HepG2 (cell line): ENCODE results near the gene FBXW10. TPM values are rescaled to one million over a fixed set of nuclear protein-coding genes. Genes with fewer than 3 reads are reported as not detected.
"Not testable (repeated sequence)": the region's sequence is repeated elsewhere in the genome, so short reads cannot be mapped to it uniquely, and the experiment has no call there.

Experiments
- ATAC-seq: fragments of 200-7000 bp; cut with Tn5 transposase; 3 replicates; pipeline ENCODE4 v1.9.1; 2020; ENCODE audit warnings: mild to moderate bottlenecking, moderate library complexity
- Bru-seq: library from RNA; stranded (reverse); fragments of 400-500 nt; gene quantifications from one replicate; lab custom pipeline; 2021; lab: Mats Ljungman, UMichigan
- BruChase-seq, 2 experiments: library from RNA; stranded (reverse); fragments of 400-500 nt; gene quantifications; one replicate each; lab custom pipeline; 2021; lab: Mats Ljungman, UMichigan
- BruUV-seq: library from RNA; stranded (reverse); fragments of 400-500 nt; replicated peaks from 2 replicates; lab custom pipeline; 2021; lab: Mats Ljungman, UMichigan
- CTCF ChIA-PET: fragments of 300-600 bp; formaldehyde crosslinking; extraction: SDS; loops from one replicate; lab custom pipeline; 2021; ENCODE audit warnings: low total read pairs, inconsistent platforms, low intra/inter-chr PET ratio; lab: Yijun Ruan, JAX
- POLR2A ChIA-PET: fragments of 350-600 bp; sonication (Branson Sonifier 250); formaldehyde crosslinking; loops from one replicate; lab custom pipeline; 2020; ENCODE audit warnings: antibody characterized with exemption, inconsistent platforms; lab: Yijun Ruan, JAX
- DNase-seq: peaks from one replicate; pipeline ENCODE4 v3.0.0-alpha.2; 2015; ENCODE audit warnings: low spot score
- FAIRE-seq: peaks from 3 replicates; lab custom pipeline; 2011; peaks lifted over from hg19 to GRCh38; lab: Jason Lieb, UNC
- H2AFZ ChIP-seq: one replicate; pipeline ENCODE4 v1.6.1; 2011; ENCODE audit warnings: low read length, inconsistent platforms
- H3K27ac ChIP-seq: fragments of 300-600 bp; 3 replicates; pipeline ENCODE4 v1.8.0; 2011; ENCODE audit warnings: mixed run types, mild to moderate bottlenecking, mixed read lengths, low read length, inconsistent platforms; ENCODE audit not compliant: insufficient read depth; ENCODE audit errors: extremely low read length
- H3K27me3 ChIP-seq, 2 experiments: fragments of 200-600 bp in 1 of 2; 2 replicates in 1 of 2; 3 replicates in 1 of 2; pipeline versions ENCODE4 v1.6.0 to v1.8.0; 2011; ENCODE audit warnings: low read length in 2 of 2, mild to moderate bottlenecking in 2 of 2, moderate library complexity in 2 of 2, inconsistent platforms in 1 of 2; ENCODE audit not compliant: insufficient read depth in 2 of 2, control insufficient read depth in 1 of 2
- H3K36me3 ChIP-seq, 2 experiments: fragments of 200-600 bp in 1 of 2; replicated peaks in 1 of 2; 2 replicates in 1 of 2; 3 replicates in 1 of 2; pipeline versions ENCODE4 v1.5.1 to v1.8.0; 2011; ENCODE audit warnings: low read length in 2 of 2, inconsistent platforms in 1 of 2; ENCODE audit not compliant: insufficient read depth in 2 of 2, control insufficient read depth in 1 of 2
- H3K4me1 ChIP-seq: 2 replicates; pipeline ENCODE4 v1.5.1; 2012; ENCODE audit warnings: low read length, inconsistent platforms; ENCODE audit not compliant: insufficient read depth
- H3K4me2 ChIP-seq: 2 replicates; pipeline ENCODE4 v1.6.0; 2011; ENCODE audit warnings: low read depth, low read length, inconsistent platforms
- H3K4me3 ChIP-seq, 3 experiments: fragments of 200-600 bp in 1 of 3; sonication (generic), shearing (Covaris generic) in 1 of 3; replicated peaks in 1 of 3; 2 replicates each; pipeline ENCODE4 v1.5.1; 2011 to 2016; ENCODE audit warnings: low read length in 3 of 3, inconsistent platforms in 2 of 3, low read depth in 2 of 3, mild to moderate bottlenecking in 2 of 3, control low read depth in 1 of 3, mixed read lengths in 1 of 3; ENCODE audit not compliant: insufficient read depth in 1 of 3
- H3K79me2 ChIP-seq: one replicate; pipeline ENCODE4 v1.6.1; 2011; ENCODE audit warnings: low read length, inconsistent platforms; ENCODE audit not compliant: insufficient read depth
- H3K9ac ChIP-seq: 2 replicates; pipeline ENCODE4 v1.6.0; 2011; ENCODE audit warnings: mild to moderate bottlenecking, low read depth, low read length, inconsistent platforms; ENCODE audit not compliant: insufficient read depth
- H3K9me3 ChIP-seq: 2 replicates; pipeline ENCODE4 v1.5.1; 2012; ENCODE audit warnings: mild to moderate bottlenecking, low read length
- H4K20me1 ChIP-seq: 2 replicates; pipeline ENCODE4 v1.6.0; 2011; ENCODE audit warnings: inconsistent platforms, mild to moderate bottlenecking, low read length, moderate library complexity; ENCODE audit not compliant: insufficient read depth
- GZF1 ChIP-seq: sonication (generic); formaldehyde crosslinking; IDR thresholded peaks from 2 replicates; pipeline ENCODE4 v1.5.1; 2020; ENCODE audit warnings: mild to moderate bottlenecking, missing genetic modification reagents
- WGBS: methylation state at CpG from one replicate; pipeline ENCODE4 v1.1.6; 2017; ENCODE audit warnings: low lambda C conversion rate; 5-methylcytosine and 5-hydroxymethylcytosine counted together
- in situ Hi-C: cut with HindIII; loops from 2 replicates; pipeline ENCODE4 v1.10.0; 2017; ENCODE audit warnings: low pct_unique_long_range_greater_than_20kb; ENCODE audit not compliant: extremely low pct_ligation_motif_present
- intact Hi-C: fragments of 100-400 bp; cut with micrococcal nuclease; formaldehyde crosslinking; loops from one replicate; pipeline ENCODE4 v1.10.0; 2022; ENCODE audit not compliant: unreplicated experiment
- long read RNA-seq, 2 experiments: library from RNA in 1 of 2; library from polyadenylated mRNA in 1 of 2; stranded (forward) in 1 of 2; unstranded in 1 of 2; transcript quantifications; one replicate each; pipeline ENCODE4 v2.0.0, GENCODE V29; 2019 to 2022
- polyA minus RNA-seq, 3 experiments: library from RNA; depleted of rRNA, polyadenylated mRNA; stranded (reverse); fragments of >200 nt; gene quantifications; 2 replicates each; pipeline ENCODE4 v1.2.3, GENCODE V29; 2011; ENCODE audit warnings: low replicate concordance in 1 of 3
- polyA plus RNA-seq, 8 experiments: library from polyadenylated mRNA; depleted of rRNA in 3 of 8; stranded (reverse) in 7 of 8; unstranded in 1 of 8; fragments of >200 nt; fragmentation: Illumina TruSeq in 4 of 8; extraction: Trizol in 4 of 8; gene quantifications; 2 replicates each; pipeline versions ENCODE4 v1.2.1 to v1.2.3, GENCODE V29; 2011 to 2016; ENCODE audit warnings: low read depth in 4 of 8, missing spikeins in 1 of 8, mixed read lengths in 1 of 8; ENCODE audit not compliant: insufficient read depth in 1 of 8
- total RNA-seq, 5 experiments: library from RNA; depleted of rRNA; stranded (reverse); fragments of >200 nt; fragmentation: Illumina TruSeq; extraction: Trizol; gene quantifications; 2 replicates each; pipeline ENCODE4 v1.2.3, GENCODE V29; 2016; ENCODE audit warnings: low read depth in 1 of 5

Gene FBXW10, protein sequence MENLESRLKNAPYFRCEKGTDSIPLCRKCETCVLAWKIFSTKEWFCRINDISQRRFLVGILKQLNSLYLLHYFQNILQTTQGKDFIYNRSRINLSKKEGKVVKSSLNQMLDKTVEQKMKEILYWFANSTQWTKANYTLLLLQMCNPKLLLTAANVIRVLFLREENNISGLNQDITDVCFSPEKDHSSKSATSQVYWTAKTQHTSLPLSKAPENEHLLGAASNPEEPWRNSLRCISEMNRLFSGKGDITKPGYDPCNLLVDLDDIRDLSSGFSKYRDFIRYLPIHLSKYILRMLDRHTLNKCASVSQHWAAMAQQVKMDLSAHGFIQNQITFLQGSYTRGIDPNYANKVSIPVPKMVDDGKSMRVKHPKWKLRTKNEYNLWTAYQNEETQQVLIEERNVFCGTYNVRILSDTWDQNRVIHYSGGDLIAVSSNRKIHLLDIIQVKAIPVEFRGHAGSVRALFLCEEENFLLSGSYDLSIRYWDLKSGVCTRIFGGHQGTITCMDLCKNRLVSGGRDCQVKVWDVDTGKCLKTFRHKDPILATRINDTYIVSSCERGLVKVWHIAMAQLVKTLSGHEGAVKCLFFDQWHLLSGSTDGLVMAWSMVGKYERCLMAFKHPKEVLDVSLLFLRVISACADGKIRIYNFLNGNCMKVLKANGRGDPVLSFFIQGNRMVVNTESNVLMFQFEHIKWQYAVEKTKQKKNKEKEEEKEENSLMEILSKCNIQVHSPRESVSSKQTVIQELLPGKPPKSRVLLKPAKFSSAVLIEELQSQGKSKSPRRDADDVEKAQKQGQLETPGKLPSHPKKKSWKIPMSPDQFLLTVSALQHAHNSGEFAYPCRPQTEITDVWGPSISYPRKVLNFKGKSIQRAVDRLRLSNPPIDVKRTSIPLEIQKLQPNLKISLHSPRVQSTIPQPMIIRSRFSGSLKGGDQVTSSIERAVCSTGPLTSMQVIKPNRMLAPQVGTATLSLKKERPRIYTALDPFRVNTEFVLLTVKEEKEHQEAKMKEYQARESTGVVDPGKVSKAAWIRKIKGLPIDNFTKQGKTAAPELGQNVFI
- total RNA-seq (2016; rRNA removed; fragmentation: Illumina TruSeq; extraction: Trizol), result 0.04 TPM in 1 of 2 replicates, not detected in the other
- 0.09 TPM in 1 of 2 replicates, not detected in the other for total RNA-seq (2016; cell fraction: cytosol; rRNA removed; fragmentation: Illumina TruSeq; extraction: Trizol; ENCODE audit: low read depth)
- total RNA-seq (2016; cell fraction: insoluble cytoplasmic fraction; rRNA removed; fragmentation: Illumina TruSeq; extraction: Trizol), result 0.04 TPM in 1 of 2 replicates, not detected in the other
- 0.10 TPM in 1 of 2 replicates, not detected in the other for total RNA-seq (2016; cell fraction: membrane; rRNA removed; fragmentation: Illumina TruSeq; extraction: Trizol)
- 0.13 and 0.22 TPM in 2 replicates for total RNA-seq (2016; cell fraction: nucleus; rRNA removed; fragmentation: Illumina TruSeq; extraction: Trizol)
- 0.17 and 0.30 TPM in 2 replicates for polyA plus RNA-seq (2011; rRNA removed)
- 0.07 and 0.08 TPM in 2 replicates for polyA plus RNA-seq (2011; cell fraction: cytosol; rRNA removed)
- polyA plus RNA-seq (2011; cell fraction: nucleus; rRNA removed), result 0.77 and 1.9 TPM in 2 replicates
- polyA plus RNA-seq (2012), result 0.59 and 1.5 TPM in 2 replicates
- not detected in 2 replicates for polyA plus RNA-seq (2016; cell fraction: cytosol; fragmentation: Illumina TruSeq; extraction: Trizol; ENCODE audit: low read depth)
- not detected in 2 replicates for polyA plus RNA-seq (2016; cell fraction: insoluble cytoplasmic fraction; fragmentation: Illumina TruSeq; extraction: Trizol; ENCODE audit: low read depth)
- not detected in 2 replicates for polyA plus RNA-seq (2016; cell fraction: membrane; fragmentation: Illumina TruSeq; extraction: Trizol; ENCODE audit: low read depth)
- polyA plus RNA-seq (2016; cell fraction: nucleus; fragmentation: Illumina TruSeq; extraction: Trizol; ENCODE audit: insufficient read depth, low read depth), result 0.48 TPM in 1 of 2 replicates, not detected in the other
- 0.04 and 0.23 TPM in 2 replicates for polyA minus RNA-seq (2011; rRNA and poly(A)+ RNA removed; ENCODE audit: low replicate concordance)
- polyA minus RNA-seq (2011; cell fraction: cytosol; rRNA and poly(A)+ RNA removed), result not detected in 2 replicates
- 0.64 and 0.75 TPM in 2 replicates for polyA minus RNA-seq (2011; cell fraction: nucleus; rRNA and poly(A)+ RNA removed)
- percentile 24 among the genes with signal in this experiment for Bru-seq, nascent RNA
- BruChase-seq, experiment 1, labeled RNA remaining after a 6-hour chase, result percentile 26 among the genes with signal in this experiment
- percentile 19 among the genes with signal in this experiment for BruChase-seq, experiment 2, labeled RNA remaining after a 2-hour chase
- long read RNA-seq, experiment 1, result 0 reads
- long read RNA-seq, experiment 2, partial matches to known transcripts, result 0 of 2 reads
- long read RNA-seq, experiment 2, other reads (novel, unspliced or antisense), result 2 of 2 reads

DNA sequence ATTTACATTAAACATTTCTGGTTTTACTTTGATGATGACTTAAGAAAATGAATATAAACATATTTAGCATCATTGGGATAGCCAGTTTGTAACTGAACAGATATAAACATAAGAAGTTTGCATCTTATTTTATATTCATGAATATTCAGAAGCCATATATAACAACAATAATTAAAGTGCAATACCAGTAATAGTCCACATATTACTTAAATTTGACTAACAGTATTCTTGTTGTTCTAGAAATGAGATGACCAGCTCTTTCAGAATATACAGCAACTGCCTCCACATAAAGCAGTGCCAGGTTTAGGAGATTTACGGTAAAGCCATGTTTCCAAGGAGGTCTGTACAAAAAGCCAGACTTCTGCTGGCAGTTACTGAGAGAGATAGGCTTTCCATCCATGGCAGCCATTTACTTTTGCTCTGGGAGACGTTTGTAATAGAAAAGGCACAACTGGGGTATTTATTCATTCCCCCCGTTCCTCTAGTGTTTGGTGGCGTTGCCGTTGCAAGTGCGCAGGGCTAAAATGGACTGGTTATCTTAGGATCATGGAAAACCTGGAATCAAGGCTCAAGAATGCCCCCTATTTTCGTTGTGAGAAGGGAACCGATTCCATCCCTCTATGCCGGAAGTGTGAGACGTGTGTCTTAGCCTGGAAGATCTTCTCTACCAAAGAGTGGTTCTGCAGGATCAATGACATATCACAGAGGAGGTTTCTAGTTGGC, at the start of gene FBXW10:
Gene FBXW10 (plus strand): TSS at position 356 of the 723 bp plus-strand sequence. CDS start 191 bp downstream, at position 547.
- H3K27ac ChIP-seq, H3K79me2 ChIP-seq, DNase-seq, H3K27me3 ChIP-seq, POLR2A ChIA-PET, H3K36me3 ChIP-seq, CTCF ChIA-PET, in situ Hi-C loops, BruUV-seq, H3K9me3 ChIP-seq, H4K20me1 ChIP-seq, intact Hi-C loops: not testable (repeated sequence)
- H3K4me2 ChIP-seq, result peak within 1 kb of the TSS; percentile 74
- peak within 1 kb of the TSS; percentile 27 for H2AFZ ChIP-seq
- peak within 1 kb of the TSS; percentile 58; the same call in 1 of the 2 replicates for H3K9ac ChIP-seq
- ATAC-seq (peak; percentile 33; the same call in 2 of the 3 replicates), FAIRE-seq (peak; percentile 79)
- 43% methylated on average over 5 of the region's 10 CpGs for WGBS
- H3K4me3 ChIP-seq, result peak within 1 kb of the TSS; percentile 31 to 43 (median 40); a peak in 4 of 6 replicates
- peak; percentile 98 for TF ChIP-seq GZF1 (CRISPR knock-in tag)
- peaks cover 28% of the 10 kb centered on the region for H3K4me1 ChIP-seq

DNA sequence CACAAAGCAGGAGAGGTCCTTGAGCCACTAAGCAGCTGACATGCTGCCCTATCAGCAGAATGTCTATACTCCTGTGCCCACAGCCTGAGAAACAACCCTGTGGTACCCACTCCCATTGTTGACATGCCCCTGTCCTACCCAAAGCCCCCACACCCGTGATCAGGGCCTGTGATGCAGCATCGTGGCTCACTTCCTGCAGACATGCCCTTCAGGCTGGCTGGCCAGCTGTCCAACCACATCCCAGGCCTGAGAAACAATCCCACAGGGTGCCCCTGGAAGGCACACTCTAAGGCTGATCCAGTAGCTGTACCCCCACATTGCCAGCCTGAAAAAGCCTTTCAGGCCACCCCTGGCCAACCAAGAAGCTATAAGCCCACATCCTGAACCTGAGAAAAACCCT, 48.7 kb upstream of the FBXW10 start:
- H2AFZ ChIP-seq, H3K36me3 ChIP-seq, H3K27me3 ChIP-seq, POLR2A ChIA-PET, ATAC-seq, H3K79me2 ChIP-seq, H3K4me3 ChIP-seq, H3K4me1 ChIP-seq, H4K20me1 ChIP-seq, H3K27ac ChIP-seq, in situ Hi-C loops, H3K9me3 ChIP-seq, intact Hi-C loops, FAIRE-seq, H3K9ac ChIP-seq, BruUV-seq, CTCF ChIA-PET, DNase-seq: not testable (repeated sequence)
- WGBS, result no CpG with 5 or more reads among the region's 2 CpGs
- H3K4me2 ChIP-seq, result 0 out of 2 replicates have a peak overlapping the region, but pooled peaks have one; percentile 7
